GM12878 (cell line): Measurements from ENCODE around the gene SLC47A2. TPM values are rescaled to one million over a fixed set of nuclear protein-coding genes. Genes with fewer than 3 reads are reported as not detected.

Experiments used
- ATAC-seq: fragments of 200-7000 bp; cut with Tn5 transposase; 3 replicates; pipeline ENCODE4 v1.9.1; 2020; ENCODE audit warnings: mild to moderate bottlenecking, moderate library complexity
- BruUV-seq: library from RNA; stranded (reverse); fragments of 400-500 nt; replicated peaks from 2 replicates; lab custom pipeline; 2021; lab: Mats Ljungman, UMichigan
- CTCF ChIA-PET: fragments of 300-600 bp; sonication (Branson Sonifier 250); formaldehyde crosslinking; extraction: SDS; loops from one replicate; lab custom pipeline; 2021; ENCODE audit warnings: inconsistent platforms; lab: Yijun Ruan, JAX
- POLR2A ChIA-PET: fragments of 350-600 bp; formaldehyde crosslinking; extraction: SDS; loops from one replicate; lab custom pipeline; 2021; ENCODE audit warnings: inconsistent platforms; lab: Charles Lee
- RAD21 ChIA-PET: fragments of 300-600 bp; sonication (Branson Sonifier 250); formaldehyde crosslinking; loops from one replicate; lab custom pipeline; 2023; ENCODE audit warnings: antibody characterized with exemption; ENCODE audit not compliant: unreplicated experiment; lab: Charles Lee
- SMC1A ChIA-PET: fragments of 300-600 bp; sonication (Branson Sonifier 250); formaldehyde crosslinking; loops from one replicate; lab custom pipeline; 2023; ENCODE audit not compliant: unreplicated experiment, uncharacterized antibody; lab: Charles Lee
- DNase-seq: peaks from one replicate; pipeline ENCODE4 v3.0.0-alpha.2; 2011; ENCODE audit warnings: low read depth, low spot score
- FAIRE-seq: peaks from 3 replicates; lab custom pipeline; 2011; peaks lifted over from hg19 to GRCh38; lab: Jason Lieb, UNC
- H2AFZ ChIP-seq: 2 replicates; pipeline ENCODE4 v1.6.0; 2011; ENCODE audit warnings: low read depth, low read length, control low read depth; ENCODE audit not compliant: control insufficient read depth
- H3K27ac ChIP-seq: 2 replicates; pipeline ENCODE4 v1.5.1; 2011; ENCODE audit warnings: control low read depth; ENCODE audit not compliant: control insufficient read depth, insufficient read depth
- H3K27me3 ChIP-seq, 2 experiments: replicated peaks in 1 of 2; 2 replicates each; pipeline versions ENCODE4 v1.6.0 to v1.6.1; 2011; ENCODE audit warnings: low read length in 1 of 2; ENCODE audit not compliant: control insufficient read depth in 2 of 2, insufficient read depth in 2 of 2
- H3K36me3 ChIP-seq, 2 experiments: 2 replicates each; pipeline ENCODE4 v1.5.1; 2011; ENCODE audit warnings: low read length in 1 of 2; ENCODE audit not compliant: control insufficient read depth in 2 of 2, insufficient read depth in 2 of 2
- H3K4me1 ChIP-seq: 2 replicates; pipeline ENCODE4 v1.6.1; 2011; ENCODE audit warnings: mild to moderate bottlenecking, low read length, moderate library complexity, mixed read lengths; ENCODE audit not compliant: control insufficient read depth, insufficient read depth
- H3K4me2 ChIP-seq: 2 replicates; pipeline ENCODE4 v1.6.0; 2011; ENCODE audit warnings: control low read depth; ENCODE audit not compliant: control insufficient read depth, insufficient read depth
- H3K4me3 ChIP-seq: fragments of 200-600 bp; sonication (generic); 2 replicates; pipeline ENCODE4 v1.5.1; 2016
- H3K79me2 ChIP-seq: 2 replicates; pipeline ENCODE4 v1.6.0; 2011; ENCODE audit warnings: low read length; ENCODE audit not compliant: control insufficient read depth, insufficient read depth
- H3K9ac ChIP-seq: 2 replicates; pipeline ENCODE4 v1.8.0; 2011; ENCODE audit warnings: low read length, control low read depth, mixed read lengths; ENCODE audit not compliant: control insufficient read depth, insufficient read depth
- H3K9me3 ChIP-seq: replicated peaks from 3 replicates; pipeline ENCODE4 v1.5.1; 2011; ENCODE audit warnings: mild to moderate bottlenecking, low read length; ENCODE audit not compliant: control insufficient read depth, insufficient read depth
- H4K20me1 ChIP-seq: 2 replicates; pipeline ENCODE4 v1.6.0; 2011; ENCODE audit not compliant: control insufficient read depth, insufficient read depth
- BMI1 ChIP-seq: fragments of 450-650 bp; IDR thresholded peaks from 2 replicates; pipeline ENCODE4 v1.6.1; 2016; ENCODE audit warnings: mild to moderate bottlenecking, moderate library complexity, borderline replicate concordance
- HDGF ChIP-seq: fragments of 450-650 bp; IDR thresholded peaks from 2 replicates; pipeline ENCODE4 v1.6.1; 2016; ENCODE audit warnings: antibody characterized with exemption
- KDM1A ChIP-seq: fragments of 200-600 bp; sonication (generic); IDR thresholded peaks from 2 replicates; pipeline ENCODE4 v1.6.1; 2016; ENCODE audit warnings: borderline replicate concordance
- LARP7 ChIP-seq: fragments of 450-650 bp; IDR thresholded peaks from 2 replicates; pipeline ENCODE4 v1.6.1; 2017; ENCODE audit warnings: mild to moderate bottlenecking
- NBN ChIP-seq: fragments of 450-650 bp; IDR thresholded peaks from 2 replicates; pipeline ENCODE4 v1.6.1; 2016
- NFIC ChIP-seq: IDR thresholded peaks from 2 replicates; pipeline ENCODE4 v1.6.1; 2012; ENCODE audit warnings: low read depth, mild to moderate bottlenecking, inconsistent platforms, low read length, moderate library complexity
- NR2F1 ChIP-seq: fragments of 450-650 bp; conservative IDR thresholded peaks from 2 replicates; pipeline ENCODE4 v1.6.1; 2017; ENCODE audit warnings: mild to moderate bottlenecking
- POLR2A ChIP-seq: IDR thresholded peaks from 2 replicates; pipeline ENCODE4 v1.6.1; 2011; ENCODE audit warnings: low read depth, mild to moderate bottlenecking, low read length
- RBBP5 ChIP-seq: fragments of 200-600 bp; sonication (generic); conservative IDR thresholded peaks from 2 replicates; pipeline ENCODE4 v1.6.1; 2016
- SMARCA5 ChIP-seq: fragments of 450-650 bp; IDR thresholded peaks from 2 replicates; pipeline ENCODE4 v1.6.1; 2017; ENCODE audit warnings: mild to moderate bottlenecking
- SMC3 ChIP-seq: IDR thresholded peaks from 2 replicates; pipeline ENCODE4 v1.6.1; 2011; ENCODE audit warnings: low read length, improper control_type of control experiment, borderline replicate concordance
- SUPT20H ChIP-seq: IDR thresholded peaks from 2 replicates; pipeline ENCODE4 v1.6.1; 2011; ENCODE audit warnings: low read depth, mild to moderate bottlenecking, low read length, moderate library complexity, borderline replicate concordance; ENCODE audit not compliant: control insufficient read depth
- ZNF24 ChIP-seq: fragments of 450-650 bp; IDR thresholded peaks from 2 replicates; pipeline ENCODE4 v1.6.1; 2017; ENCODE audit warnings: antibody characterized with exemption, mild to moderate bottlenecking
- ZNF592 ChIP-seq: fragments of 450-650 bp; IDR thresholded peaks from 2 replicates; pipeline ENCODE4 v1.6.1; 2017; ENCODE audit warnings: mild to moderate bottlenecking, moderate library complexity
- WGBS: methylation state at CpG from one replicate; pipeline ENCODE4 v1.1.6; 2016; ENCODE audit warnings: low lambda C conversion rate; ENCODE audit not compliant: insufficient replicate concordance, insufficient coverage; ENCODE audit errors: missing lambda C conversion rate; 5-methylcytosine and 5-hydroxymethylcytosine counted together
- in situ Hi-C: fragments of 300-500 bp; cut with MboI; formaldehyde crosslinking; loops from 9 replicates; pipeline ENCODE4 v1.14.3; 2018; ENCODE audit warnings: mixed read lengths
- intact Hi-C: fragments of 100-400 bp; cut with micrococcal nuclease; formaldehyde crosslinking; loops from one replicate; pipeline ENCODE4 v1.14.2; 2022; ENCODE audit not compliant: unreplicated experiment
- polyA plus RNA-seq, 11 experiments: library from polyadenylated mRNA; depleted of rRNA in 4 of 11; unstranded in 6 of 11; stranded (reverse) in 5 of 11; fragments of >200 nt; fragmentation: Nextera tagmentation in 4 of 11; fragmentation: Illumina TruSeq in 1 of 11; extraction: Ambion mirVana in 4 of 11; extraction: Trizol in 1 of 11; gene quantifications; 1 replicate in 1 of 11; 2 replicates in 10 of 11; pipeline versions ENCODE4 v1.2.1 to v1.2.3, GENCODE V29; 2011 to 2016; ENCODE audit warnings: inconsistent platforms in 2 of 11, missing spikeins in 2 of 11, low read depth in 1 of 11
- total RNA-seq, 4 experiments: library from RNA; depleted of rRNA in 3 of 4; stranded (reverse); fragments of >200 nt in 3 of 4; fragmentation: Illumina TruSeq in 1 of 4; extraction: Trizol in 1 of 4; gene quantifications; 2 replicates each; pipeline versions ENCODE4 v1.2.1 to v1.2.3, GENCODE V29; 2013 to 2021
- TF ChIP-seq, protein P1 (sequence below): fragments of 450-650 bp; IDR thresholded peaks from 2 replicates; pipeline ENCODE4 v1.6.1; 2016; ENCODE audit warnings: mild to moderate bottlenecking

SLC47A2 gene
- total and polyA plus RNA-seq, 10 of the 15 experiments (the other 5 are each of a cell fraction or from before 2014, with no cell fraction given): not detected

DNA sequence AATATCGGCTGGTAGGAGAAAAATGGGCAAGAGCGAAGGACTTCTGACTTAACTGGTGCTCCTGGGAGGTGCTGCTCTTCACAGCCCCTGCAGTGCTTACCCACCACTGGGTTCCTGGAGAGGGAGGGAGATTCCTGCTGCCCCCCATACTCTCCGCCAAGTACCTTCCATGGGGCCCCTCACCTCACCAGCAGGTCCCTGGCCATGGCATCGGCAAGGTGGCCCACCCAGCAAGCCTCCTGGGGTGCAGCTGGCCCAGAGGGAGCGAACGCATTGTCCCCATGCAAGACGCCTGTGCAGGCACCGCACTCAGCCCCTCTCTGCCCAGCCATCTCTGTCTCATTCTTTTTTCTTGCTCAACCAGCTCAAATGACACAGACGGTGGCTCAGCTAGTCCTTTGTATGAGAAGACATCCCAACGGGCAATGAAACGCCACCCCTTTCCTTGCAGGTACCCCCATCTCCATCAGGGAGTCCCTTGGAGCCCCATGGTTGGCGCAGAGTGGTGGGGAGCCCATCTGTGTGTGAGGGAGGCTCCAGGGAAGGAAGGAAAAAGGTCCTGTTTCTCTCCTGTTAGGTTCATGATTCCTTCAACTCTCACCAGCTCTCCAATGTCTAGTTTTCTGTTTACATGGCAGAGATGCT lies 41.3 kb upstream of the SLC47A2 start:
- Histone ChIP-seq H4K20me1 (no peaks in the 10 kb centered on the region), H3K79me2 (no peaks in the 10 kb centered on the region), H3K4me2 (no peak overlapping the region), H3K36me3 (no peaks in the 10 kb centered on the region), H3K4me3 (no peak overlapping the region), H2AFZ (no peak overlapping the region), H3K9ac (no peak overlapping the region), H3K9me3 (no peaks in the 10 kb centered on the region), H3K27ac (no peak overlapping the region), H3K27me3 (no peaks in the 10 kb centered on the region), H3K4me1 (peaks cover 31% of the 10 kb centered on the region)
- 56% methylated on average over 11 of the region's 12 CpGs for WGBS
- SMC1A ChIA-PET: interaction anchor here (0.6 kb wide), 1 partner anchor 181 kb away, joined by 4 read pairs; no protein-coding TSS in a partner anchor
- RAD21 ChIA-PET: no interaction called here
- POLR2A ChIA-PET: no interaction called here
- CTCF ChIA-PET: interaction anchor here (0.7 to 1.4 kb wide), 2 partner anchors 9 to 18 kb away, joined by 3 to 4 read pairs; no protein-coding TSS in a partner anchor
- intact Hi-C loops: no loop called here
- ATAC-seq (no peak), DNase-seq (no peak), FAIRE-seq (no peak)
- BruUV-seq: no TSS peak
- no peak for TF ChIP-seq BMI1
- TF ChIP-seq POLR2A: no peak
- no peak for TF ChIP-seq NFIC
- TF ChIP-seq KDM1A: no peak
- TF ChIP-seq, protein P1, sequence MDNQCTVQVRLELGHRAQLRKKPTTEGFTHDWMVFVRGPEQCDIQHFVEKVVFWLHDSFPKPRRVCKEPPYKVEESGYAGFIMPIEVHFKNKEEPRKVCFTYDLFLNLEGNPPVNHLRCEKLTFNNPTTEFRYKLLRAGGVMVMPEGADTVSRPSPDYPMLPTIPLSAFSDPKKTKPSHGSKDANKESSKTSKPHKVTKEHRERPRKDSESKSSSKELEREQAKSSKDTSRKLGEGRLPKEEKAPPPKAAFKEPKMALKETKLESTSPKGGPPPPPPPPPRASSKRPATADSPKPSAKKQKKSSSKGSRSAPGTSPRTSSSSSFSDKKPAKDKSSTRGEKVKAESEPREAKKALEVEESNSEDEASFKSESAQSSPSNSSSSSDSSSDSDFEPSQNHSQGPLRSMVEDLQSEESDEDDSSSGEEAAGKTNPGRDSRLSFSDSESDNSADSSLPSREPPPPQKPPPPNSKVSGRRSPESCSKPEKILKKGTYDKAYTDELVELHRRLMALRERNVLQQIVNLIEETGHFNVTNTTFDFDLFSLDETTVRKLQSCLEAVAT: no peak
- TF ChIP-seq NR2F1: no peak
- in situ Hi-C loops: no loop called here

DNA sequence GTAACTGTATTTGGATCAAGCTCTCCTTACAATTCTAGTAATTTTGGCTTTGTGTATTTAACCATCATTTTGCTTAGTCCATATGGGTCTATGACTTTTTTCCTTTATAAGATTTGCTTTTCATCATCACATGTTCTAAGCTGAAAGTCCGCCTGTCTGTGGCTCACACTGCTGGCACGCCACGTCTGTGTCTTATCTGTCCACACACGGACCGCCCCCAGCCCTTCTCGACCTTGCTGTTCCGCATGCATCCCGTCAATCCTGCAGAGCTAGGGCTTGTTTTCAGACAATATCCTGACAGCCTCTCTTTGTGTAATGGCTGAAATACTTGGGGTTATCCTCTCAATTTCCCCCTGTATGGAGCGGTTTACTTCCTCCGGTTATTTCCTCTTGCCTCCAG lies 40.2 kb upstream of the SLC47A2 start:
- POLR2A ChIA-PET: interaction anchor here (0.6 kb wide), 1 partner anchor 24 kb away, joined by 3 read pairs; no protein-coding TSS in a partner anchor
- TF ChIP-seq SMC3 (no peak), LARP7 (no peak), NBN (no peak), RBBP5 (no peak), SMARCA5 (no peak), HDGF (no peak), ZNF24 (no peak), ZNF592 (no peak), SUPT20H (no peak)

More for the DNA sequence above, 40.2 kb upstream of the SLC47A2 start:
- FAIRE-seq (no peak), ATAC-seq (no peak), DNase-seq (no peak)
- no peaks in the 10 kb centered on the region for H3K79me2 ChIP-seq
- ChIA-PET SMC1A (no interaction called here), CTCF (interaction anchor here (0.9 to 2.3 kb wide), 3 partner anchors 8 to 110 kb away, joined by 4 to 11 read pairs (median 7); no protein-coding TSS in a partner anchor), RAD21 (no interaction called here)
- BruUV-seq: no TSS peak
- H3K4me1 ChIP-seq: peaks cover 31% of the 10 kb centered on the region
- intact Hi-C loops (no loop called here), in situ Hi-C loops (no loop called here)
- no peaks in the 10 kb centered on the region for H3K9me3 ChIP-seq
- no peaks in the 10 kb centered on the region for H3K36me3 ChIP-seq
- no peak overlapping the region for H3K4me3 ChIP-seq
- H3K9ac ChIP-seq: no peak overlapping the region
- H3K4me2 ChIP-seq: no peak overlapping the region
- no peaks in the 10 kb centered on the region for H3K27me3 ChIP-seq
- H4K20me1 ChIP-seq: no peaks in the 10 kb centered on the region
- no peak overlapping the region for H3K27ac ChIP-seq
- 94% methylated on average over 9 of the region's 10 CpGs for WGBS
- H2AFZ ChIP-seq: no peak overlapping the region
